SW480 (cell line): ENCODE measurements around the gene PDYN.
A peak's percentile ranks its signal among the peaks of the same experiment; 100 is the strongest.

Experiments
- DNase-seq: peaks from one replicate; pipeline ENCODE4 v3.0.0-alpha.2; 2016; ENCODE audit warnings: low spot score

Gene PDYN

DNA sequence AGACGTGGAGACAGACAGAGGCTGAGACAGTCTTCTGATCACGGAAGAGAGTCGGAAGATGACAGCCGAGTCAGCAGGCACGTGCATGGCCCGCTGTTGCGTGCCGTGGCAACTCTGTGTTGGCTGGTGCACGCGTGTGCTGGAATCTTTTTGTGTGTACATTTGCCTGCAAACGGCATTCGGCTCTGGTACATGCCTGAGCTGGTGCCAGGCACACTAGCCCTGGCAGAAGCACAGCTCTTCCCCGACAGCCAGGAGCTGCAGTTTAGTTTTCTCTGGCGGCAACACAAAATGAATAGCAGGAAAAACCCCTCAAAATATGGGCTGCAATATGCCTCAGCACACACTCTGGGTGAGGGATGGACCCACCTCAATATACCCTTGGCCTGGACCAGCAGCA, 769 bp upstream of the PDYN start:
- DNase-seq = no peak

GRCh38 chr20:1992359-1993110, 1.3 kb downstream of the PDYN start:
- no peak for DNase-seq

DNA sequence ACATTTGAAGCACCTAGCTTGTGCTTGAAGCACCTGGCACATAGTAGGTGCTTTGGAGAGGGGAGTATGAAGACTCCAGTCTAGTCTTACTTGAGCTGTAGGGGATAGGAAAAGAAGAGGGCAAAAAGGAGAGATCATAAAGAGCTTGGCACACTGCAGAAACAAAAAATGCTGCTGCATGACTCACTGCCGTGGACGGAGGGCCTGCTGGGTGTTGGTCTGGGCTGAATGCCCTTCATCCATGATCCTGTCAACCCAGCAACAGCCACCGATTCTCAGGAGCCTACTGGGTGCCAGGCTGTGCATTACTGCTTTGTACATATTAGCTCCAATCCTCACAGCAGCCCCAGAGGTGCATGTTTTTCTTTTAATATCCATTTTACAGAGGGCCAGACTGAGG, 6.0 kb downstream of the PDYN start:
- no peak for DNase-seq

- no peak for DNase-seq
These were observed 10.6 kb downstream of the PDYN start for GRCh38 chr20:1983301-1983700.

DNA sequence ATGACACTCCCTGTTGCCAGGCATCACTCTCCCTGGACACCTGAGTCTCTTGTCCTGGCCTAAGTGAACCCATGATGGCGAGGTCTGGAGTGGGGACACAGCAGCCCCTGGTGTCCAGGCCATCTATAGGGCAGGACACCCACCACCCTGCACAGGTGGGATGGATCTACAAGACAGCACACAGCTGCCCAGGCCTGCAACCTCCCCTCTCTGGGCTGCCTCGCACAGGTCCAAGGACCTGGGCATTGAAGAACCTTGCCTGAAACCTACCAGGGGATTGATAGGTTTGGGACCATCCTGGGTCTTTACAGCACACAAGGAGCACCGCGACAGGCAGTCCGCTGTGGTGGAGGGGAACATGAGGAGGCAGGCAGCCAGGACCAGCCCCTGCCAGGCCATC, 11.2 kb downstream of the PDYN start:
- no peak for DNase-seq

DNA sequence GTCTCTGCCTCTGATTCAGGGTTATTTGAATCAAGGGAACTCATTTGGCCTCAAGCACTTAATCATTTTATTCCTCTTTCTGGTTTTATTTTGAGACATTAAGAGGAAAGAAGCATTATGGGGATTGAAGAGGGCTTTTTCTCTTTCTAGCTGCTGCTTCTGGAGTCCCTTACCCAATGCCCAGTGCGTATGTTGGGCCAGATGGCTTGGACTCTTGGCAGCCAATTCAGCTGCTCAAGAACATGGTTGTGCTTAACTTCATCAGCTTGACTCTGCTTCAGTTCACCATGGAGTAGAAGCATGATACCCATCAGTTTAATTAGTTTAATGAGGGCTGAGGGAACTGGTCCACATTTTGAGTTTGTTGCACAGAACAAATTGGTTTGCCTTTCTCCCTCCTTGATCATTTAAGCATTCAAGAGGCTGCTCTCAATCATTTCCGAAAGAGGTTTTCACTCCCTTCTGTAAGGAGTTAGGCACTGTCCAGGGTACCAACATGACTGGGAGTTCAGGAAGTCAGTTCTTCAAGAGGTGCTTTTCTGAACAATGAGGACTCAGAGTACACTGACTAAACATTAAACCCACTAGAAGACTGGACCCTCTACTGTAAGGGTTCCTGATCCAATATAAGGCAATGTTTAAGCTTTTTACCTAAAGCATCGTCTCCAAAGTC, 14.6 kb downstream of the PDYN start:
- DNase-seq = no peak

GRCh38 chr20:1975291-1975690, 18.6 kb downstream of the PDYN start:
- no peak for DNase-seq

GRCh38 chr20:1973601-1974440, 20.0 kb downstream of the PDYN start:
- DNase-seq = no peak

DNA sequence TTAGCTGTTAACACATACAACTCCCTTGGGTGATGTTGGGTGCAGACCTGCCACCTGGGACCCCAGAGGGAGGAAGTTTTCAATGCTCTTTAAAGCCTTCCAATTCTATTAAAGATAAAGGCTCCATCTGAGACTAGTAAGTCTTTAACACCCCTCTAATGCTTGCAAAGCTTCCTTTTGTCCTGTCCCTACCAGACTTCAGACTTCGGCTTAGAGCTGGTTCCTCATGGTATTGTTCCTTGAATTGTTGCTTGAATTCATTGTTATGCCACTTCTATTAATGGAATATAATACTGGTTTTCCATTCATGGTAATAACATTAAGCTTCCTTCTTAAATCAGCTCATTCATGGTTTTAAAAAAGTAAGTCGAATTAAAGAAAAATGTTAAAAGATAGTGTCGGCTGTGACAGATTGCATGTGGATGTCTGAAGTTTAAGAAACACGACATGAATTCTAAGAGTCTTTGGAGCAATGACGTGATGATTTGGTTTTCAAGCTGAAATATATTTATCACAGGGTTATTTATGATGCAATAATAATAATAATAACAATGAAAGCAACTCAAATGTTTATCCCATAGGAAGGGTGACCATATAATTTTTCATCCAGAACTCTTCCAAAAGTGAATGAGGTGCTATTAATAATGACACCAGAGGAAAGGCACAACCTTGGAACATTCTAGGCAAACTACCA, 21.8 kb downstream of the PDYN start:
- no peak for DNase-seq

DNA sequence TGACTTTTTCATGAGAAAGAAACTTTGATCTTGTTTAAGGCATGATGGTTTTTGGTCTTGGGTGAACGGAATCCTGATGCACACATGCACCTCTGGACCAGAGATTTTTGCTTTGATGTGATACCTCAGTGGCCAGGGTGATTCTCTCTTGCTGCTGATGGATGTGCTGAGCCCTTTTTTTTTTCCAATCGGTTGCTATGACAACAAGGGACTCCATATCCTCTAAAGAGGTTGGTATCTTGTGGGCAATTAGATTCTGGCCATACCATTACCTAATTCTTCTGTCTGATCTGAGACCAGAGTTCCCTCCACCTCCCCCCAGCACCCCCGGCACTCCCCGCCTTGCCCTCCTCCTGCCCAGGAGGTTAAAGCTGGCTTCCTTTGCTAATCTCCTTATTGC, 24.9 kb downstream of the PDYN start:
- DNase-seq = no peak

DNA sequence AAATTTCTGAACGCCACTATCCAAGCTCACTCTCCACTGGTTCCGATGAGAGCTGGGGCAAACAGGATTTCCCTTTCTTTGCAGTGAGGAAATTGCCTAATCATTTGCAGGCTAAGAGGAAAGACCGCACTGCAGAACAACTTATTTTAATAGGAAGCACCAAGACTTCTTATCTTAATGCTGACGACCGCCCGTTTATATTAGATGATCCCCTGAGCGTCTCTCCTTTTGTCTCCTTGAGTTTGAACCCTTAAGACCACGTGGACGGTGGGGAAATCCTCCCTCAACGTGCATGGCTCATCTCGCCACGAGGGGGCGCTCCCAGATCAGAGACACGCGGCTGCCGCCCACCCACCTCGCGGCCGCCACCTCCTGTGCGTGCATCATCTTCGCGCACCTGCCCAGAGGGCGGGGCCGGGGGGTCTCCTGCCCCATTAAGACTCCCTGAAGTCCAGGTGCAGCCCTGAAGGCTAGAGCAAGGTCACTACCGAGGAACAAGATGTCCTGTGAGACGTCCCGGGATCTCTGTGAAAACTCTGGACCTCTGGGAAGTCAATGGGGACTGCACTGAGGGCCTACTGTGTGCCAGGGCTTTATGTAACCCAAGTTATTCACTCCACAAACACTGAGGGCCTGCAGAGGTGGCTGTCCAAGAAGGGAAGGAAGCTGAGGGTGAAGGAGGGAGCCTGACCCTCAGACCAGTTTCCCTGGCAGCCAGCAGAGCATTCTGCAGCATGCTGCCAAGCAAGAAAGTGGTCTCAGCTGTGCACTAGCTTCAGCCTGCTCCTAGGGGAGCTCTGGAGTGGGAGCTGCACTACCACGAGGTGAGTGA, 28.1 kb downstream of the PDYN start:
- DNase-seq = peak; percentile 58

- no peak for DNase-seq
These were observed 29.0 kb downstream of the PDYN start for GRCh38 chr20:1964659-1965405.

DNA sequence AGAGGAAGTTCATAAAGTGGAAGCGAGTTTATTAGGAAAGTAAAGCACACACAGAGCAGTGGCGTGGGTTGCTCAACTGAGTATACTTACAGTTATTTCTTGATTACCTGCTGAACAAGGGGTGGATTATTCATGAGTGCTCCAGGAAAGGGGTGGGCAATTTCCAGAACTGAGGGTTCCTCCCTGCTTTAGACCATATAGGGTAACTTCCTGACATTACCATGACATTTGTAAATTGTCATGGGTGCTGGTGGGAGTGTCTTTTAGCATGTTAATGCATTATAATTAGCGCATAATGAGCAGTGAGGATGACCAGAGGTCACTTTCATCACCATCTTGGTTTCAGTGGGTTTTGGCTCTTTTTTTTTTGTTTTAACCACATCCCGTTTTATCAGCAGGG, 29.8 kb downstream of the PDYN start:
- DNase-seq = no peak

- DNase-seq = no peak
These were observed 32.5 kb downstream of the PDYN start for GRCh38 chr20:1961374-1961773.

GRCh38 chr20:1959156-1959555, 34.7 kb downstream of the PDYN start:
- DNase-seq = no peak

GRCh38 chr20:1958426-1958825, 35.4 kb downstream of the PDYN start:
- no peak for DNase-seq

- DNase-seq = no peak
These were observed 38.6 kb downstream of the PDYN start for GRCh38 chr20:1955217-1955616.

GRCh38 chr20:1953621-1954020, 40.2 kb downstream of the PDYN start:
- no peak for DNase-seq

DNA sequence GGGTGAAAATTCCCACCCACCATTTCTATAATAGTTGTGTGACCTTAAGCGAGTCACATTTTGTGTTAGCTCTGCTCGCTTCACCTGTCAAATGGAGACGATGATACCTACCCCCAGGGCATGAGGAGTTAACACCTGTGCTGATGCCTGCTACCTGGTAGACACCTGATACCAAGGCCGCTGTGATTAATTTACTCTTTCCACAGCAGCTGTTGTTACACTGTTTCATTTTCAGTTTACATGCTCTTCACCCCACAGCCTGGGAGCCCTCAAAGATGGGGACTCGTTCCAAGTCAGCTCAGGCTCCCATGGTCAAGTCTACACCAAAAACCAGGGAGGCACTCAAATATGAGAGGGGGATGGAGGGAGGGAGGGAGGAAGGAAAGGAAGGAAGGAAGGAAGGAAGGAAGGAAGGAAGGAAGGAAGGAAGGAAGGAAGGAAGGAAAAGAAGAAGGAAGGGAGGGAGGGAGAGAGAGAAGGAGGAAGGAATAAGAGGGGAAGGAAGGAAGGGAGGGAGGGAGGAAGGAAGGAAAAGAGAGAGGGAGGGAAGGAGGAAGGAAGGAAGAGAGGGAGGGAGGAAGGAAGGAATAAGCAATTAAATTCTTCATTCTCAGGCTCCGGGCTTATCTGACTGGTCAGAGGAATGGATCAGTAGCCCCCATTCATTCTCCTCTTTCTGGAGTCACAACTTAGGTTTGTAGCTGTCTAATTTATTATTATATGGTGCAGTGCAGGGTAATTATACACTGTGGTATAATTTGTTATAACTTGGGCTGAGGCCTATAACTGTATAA, 40.9 kb downstream of the PDYN start:
- no peak for DNase-seq
